HG03571 (cell line): ENCODE measurements around the gene AS3MT.
"Not testable (repeated sequence)": the region's sequence is repeated elsewhere in the genome, so short reads cannot be mapped to it uniquely, and the experiment has no call there.

Experiments used
- ATAC-seq: cut with Tn5 transposase; IDR thresholded peaks from one replicate; pipeline ENCODE4 v1.9.1; 2021; ENCODE audit not compliant: unreplicated experiment

Gene AS3MT

DNA sequence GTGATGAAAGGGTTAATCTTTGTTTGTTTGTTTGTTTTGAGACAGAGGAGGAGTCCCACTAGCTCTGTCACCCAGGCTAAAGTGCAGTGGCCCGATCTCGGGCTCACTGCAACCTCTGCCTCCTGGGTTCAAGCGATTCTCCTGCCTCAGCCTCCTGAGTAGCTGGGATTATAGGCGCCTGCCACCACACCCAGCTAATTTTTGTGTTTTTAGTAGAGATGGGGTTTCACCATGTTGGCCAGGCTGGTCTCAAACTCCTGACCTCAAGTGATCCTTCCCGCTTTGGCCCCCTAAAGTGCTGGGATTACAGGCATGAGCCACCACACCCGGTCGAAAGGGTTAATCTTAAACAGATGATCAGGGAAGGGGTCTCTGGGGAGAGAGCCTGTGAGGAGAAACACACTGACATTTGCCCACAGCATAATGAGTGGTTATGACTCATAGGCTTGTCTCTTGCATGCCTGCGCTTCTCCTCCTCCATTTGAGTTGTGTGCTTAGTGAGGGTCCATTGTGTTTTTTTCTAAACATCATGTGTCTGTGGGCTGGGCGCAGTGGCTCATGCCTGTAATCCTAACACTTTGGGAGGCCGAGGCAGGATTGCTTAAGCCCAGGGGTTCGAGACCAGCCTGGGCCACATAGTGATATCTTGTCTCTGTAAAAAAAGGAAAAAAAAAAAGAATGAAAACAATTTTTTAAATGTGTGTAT is 13.4 kb upstream of the AS3MT start:
- ATAC-seq, result not testable (repeated sequence)

DNA sequence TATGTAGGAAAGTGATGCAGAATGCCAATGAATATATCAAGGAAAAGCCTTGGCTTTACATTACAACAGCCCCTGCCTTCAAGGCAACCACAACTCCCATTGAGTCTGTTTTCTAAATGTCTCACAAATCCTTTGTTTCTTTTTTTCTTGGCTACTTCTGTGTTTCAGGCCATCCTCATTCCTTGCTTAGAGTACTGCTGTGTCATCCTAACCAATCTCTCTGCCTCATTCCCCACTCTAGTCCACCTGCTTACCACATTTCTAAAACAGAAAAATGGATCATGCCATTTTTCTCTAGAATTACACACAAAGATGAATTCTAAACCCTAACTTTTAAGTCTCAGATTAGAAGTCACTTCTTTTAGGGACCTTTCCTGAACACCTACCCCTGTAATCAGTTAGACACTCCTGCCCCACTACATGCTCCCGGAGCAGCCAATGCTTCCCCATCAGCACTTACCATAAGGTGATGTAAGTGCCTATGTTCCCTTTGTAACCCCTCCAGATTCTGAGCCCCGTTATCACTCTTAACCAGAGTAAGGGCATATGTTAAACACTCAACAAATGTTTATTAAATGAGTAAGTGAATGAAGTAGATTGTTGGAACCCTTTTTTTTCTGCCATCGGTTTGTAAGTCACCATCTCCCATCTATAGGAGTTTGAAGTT is 12.4 kb upstream of the AS3MT start:
- ATAC-seq, result no peak

- no peak for ATAC-seq
Observed at GRCh38 chr10:102859911-102860310, 9.4 kb upstream of the AS3MT start.

DNA sequence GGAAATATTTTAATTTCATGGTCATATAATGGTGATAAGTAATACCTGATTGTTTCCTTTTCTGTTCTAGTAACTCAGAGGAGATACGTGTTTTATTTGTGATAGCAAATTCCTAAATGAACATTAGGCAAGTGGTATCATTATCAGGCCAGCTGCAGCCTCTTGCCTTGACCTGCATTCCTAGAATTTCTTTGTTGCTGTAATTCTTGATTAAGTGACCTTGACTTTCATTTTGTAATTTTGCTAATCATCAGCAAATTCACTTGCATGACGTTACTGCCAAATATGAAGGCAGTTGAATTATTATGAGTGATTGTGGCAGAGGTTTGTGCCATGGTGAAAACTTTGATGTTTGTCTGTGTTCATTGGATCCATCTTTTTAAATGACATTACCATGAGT is 5.6 kb upstream of the AS3MT start:
- no peak for ATAC-seq

DNA sequence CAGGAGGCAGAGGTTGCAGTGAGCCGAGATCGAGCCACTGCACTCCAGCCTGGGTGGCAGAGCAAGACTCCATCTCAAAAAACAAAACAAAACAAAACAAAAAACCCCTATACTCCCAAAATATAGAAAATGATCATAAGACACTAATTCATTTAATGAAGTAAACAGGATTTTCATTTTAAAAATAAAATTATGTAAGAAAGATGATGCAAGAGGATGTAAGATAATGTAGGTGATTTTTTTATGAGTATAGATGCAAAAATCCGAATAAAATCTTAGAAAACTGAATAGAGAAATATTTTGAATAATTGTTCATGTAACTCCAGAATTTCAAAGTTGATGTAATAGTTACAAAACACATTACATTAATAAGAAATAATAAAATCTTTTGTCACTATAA is 3.6 kb upstream of the AS3MT start:
- no peak for ATAC-seq

DNA sequence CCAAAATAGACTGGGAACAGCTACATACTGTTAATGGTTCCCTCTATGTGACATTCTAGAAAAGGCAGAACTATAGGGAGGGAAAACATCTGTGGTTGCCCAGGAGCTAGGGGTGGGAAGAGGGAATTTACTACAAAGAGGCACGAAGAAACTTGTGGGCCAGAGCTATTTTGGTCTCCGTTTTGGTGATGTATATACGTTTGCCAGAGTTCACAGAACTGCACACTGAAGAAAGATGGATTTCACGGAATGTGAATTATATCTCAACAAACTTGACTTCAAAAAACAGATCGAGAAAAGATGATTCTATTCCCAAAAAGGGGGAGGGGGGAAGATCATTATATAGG is 386 bp upstream of the AS3MT start:
- no peak for ATAC-seq

DNA sequence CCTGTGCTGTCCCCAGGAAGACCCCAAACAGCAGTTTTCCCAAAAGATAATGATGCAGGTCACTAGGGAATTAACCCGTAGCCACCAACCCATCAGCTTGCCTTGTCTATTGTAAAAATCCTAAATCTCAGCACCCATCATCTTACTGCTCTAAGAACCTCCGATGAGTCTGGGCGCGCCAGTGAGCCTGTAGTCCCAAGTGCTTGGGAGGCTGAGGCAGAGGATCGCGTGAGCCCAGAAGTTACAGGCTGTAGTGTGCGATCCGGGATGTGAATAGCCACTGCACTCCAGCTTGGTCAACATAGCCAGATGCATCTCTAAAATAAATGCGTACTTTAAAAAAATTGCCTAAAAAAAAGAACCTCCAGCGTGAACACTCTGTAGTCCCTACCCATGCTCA is 951 bp downstream of the AS3MT start:
- ATAC-seq, result no peak

DNA sequence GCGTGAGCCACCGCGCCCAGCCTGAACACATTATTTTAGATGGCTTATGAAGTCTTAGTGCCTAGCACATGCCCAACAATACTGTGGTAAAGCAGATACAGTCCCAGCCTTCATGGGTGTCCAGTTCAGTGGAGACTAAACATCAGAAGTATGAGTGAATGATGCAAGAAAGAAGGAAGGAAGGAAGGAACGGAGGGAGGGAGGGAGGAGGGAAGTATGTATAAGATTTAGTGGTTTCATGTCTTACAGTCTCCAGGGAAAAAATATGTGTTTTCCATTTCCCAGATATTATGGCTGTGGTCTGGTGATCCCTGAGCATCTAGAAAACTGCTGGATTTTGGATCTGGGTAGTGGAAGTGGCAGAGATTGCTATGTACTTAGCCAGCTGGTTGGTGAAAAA is 2.9 kb downstream of the AS3MT start:
- no peak for ATAC-seq

DNA sequence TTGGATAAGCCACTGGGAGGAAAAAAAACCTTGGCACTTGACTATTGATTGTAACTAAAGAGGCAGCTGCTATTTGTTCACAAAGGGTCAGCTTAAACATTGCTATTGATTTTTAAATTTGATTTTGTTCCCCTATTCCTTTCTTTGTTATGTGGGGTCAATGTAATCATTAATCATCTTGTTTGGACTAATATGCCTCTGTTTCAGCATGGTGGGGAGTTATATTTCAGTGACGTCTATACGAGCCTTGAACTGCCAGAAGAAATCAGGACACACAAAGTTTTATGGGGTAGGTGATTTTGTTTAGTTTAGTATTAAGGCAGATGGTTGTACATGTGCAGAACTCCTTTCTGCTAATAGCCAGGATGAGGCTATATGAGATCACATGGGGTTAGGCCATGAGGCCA is 7.5 kb downstream of the AS3MT start:
- ATAC-seq, result no peak

DNA sequence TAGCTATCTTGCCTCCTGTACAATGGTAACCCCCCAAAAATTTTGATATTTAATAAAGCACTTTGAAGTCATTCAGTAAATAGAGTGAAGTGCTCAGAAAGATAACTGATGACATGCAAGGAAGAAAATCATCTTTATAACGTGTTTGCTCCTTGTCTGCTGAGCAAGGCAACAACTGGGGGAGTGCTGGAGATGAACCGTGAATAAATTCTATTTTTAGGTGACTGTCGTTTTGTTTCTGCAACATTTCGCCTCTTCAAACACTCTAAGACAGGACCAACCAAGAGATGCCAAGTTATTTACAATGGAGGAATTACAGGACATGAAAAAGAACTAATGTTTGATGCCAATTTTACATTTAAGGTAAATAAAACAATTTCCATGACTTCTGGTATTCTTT is 9.4 kb downstream of the AS3MT start:
- no peak for ATAC-seq

DNA sequence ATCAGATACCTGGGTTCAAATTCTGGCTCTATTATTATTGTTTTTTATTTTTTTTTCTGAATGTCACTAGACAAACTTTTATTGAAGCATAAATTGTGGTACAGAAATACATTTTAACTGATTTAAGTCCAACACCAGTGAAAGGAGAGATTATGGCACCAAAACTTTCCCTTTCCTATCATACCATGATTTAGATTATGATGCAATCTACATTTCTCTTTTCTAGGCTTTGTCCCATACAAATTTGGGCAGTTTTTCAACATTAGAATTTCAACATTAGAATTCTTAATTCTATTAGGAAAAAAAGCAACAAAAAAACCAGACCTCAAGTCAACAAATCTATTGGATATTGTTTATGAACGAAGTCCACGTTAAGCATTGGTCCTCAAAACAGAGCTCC is 11.0 kb downstream of the AS3MT start:
- ATAC-seq, result no peak

- ATAC-seq, result no peak
Observed at GRCh38 chr10:102888048-102888447, 18.8 kb downstream of the AS3MT start.

DNA sequence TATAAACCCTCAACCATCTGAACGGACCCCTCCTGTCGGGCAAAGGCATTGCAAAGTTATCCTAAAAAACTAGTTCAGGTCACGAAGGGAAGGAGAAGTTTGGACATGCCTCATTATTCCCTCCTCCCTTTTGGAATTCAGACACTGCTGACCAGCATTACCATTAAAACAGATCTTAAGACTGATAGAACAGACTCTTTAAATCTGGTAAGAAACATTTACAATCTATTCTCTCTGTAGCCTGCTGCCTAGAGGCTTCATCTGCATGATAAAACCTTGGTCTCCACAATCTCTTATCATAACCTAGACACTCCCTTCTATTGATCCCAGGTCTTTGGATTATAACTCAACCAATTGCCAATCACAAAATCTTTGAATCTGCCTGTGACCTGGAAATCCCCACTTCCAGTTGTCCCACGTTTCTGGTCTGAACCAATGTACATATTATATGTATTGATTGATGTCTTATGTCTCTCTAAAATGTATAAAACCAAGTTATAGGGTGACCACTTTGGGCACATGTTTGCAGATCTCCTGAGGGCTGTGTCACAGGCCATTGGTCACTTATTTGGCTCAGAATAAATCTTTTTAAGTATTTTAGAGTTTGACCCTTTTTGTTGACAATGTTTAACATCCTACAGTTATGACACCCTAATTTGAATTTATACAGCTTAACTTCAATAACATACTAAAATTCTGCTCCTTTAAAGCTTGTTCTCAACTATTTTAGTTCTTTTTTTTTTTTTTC is 25.4 kb downstream of the AS3MT start:
- no peak for ATAC-seq

DNA sequence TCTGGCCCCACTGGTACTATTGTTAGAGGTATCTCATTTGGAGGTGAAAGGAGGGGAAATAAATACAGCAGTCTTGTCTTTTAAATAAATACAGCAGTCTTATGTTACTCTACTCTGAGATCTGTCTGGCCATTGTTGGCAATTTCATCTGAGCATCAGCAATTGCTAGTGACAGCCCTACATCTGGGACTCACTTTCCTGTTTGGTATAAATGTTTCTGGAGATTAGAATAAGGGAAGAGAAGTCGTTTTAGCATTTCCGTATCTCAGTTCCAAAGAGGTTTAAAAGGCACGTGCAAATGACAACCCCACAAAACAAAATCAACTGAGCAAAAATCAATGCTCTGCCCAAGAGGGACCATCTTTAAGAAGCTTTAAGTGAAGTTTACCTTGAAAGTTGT is 30.7 kb downstream of the AS3MT start:
- no peak for ATAC-seq

- ATAC-seq, result no peak
Observed at GRCh38 chr10:102904346-102904745, 35.1 kb downstream of the AS3MT start.

DNA sequence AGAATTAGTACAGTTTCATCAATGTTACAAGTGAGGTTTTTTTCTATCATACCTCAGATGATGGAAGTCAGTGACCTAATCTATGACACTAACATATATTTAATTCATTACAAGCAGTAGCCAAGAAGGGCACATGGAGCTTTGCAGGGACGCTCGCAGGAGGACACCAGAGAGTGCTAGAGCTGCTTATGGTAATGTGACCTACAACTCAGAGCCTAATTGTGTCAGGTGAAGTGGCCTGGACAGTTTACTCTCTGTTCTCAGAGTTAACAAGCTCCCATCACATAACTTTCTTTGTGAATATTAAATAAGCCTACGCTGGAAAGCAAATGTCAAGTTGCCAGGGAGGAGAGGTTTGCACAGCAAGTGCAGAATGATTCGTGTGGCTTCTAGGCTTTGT is 37.2 kb downstream of the AS3MT start:
- no peak for ATAC-seq

- ATAC-seq, result no peak
Observed at GRCh38 chr10:102914781-102915180, 45.5 kb downstream of the AS3MT start.

GRCh38 chr10:102916173-102916572 is 46.9 kb downstream of the AS3MT start:
- no peak for ATAC-seq

GRCh38 chr10:102917314-102917961 is 48.2 kb downstream of the AS3MT start:
- ATAC-seq, result peak; percentile 40

DNA sequence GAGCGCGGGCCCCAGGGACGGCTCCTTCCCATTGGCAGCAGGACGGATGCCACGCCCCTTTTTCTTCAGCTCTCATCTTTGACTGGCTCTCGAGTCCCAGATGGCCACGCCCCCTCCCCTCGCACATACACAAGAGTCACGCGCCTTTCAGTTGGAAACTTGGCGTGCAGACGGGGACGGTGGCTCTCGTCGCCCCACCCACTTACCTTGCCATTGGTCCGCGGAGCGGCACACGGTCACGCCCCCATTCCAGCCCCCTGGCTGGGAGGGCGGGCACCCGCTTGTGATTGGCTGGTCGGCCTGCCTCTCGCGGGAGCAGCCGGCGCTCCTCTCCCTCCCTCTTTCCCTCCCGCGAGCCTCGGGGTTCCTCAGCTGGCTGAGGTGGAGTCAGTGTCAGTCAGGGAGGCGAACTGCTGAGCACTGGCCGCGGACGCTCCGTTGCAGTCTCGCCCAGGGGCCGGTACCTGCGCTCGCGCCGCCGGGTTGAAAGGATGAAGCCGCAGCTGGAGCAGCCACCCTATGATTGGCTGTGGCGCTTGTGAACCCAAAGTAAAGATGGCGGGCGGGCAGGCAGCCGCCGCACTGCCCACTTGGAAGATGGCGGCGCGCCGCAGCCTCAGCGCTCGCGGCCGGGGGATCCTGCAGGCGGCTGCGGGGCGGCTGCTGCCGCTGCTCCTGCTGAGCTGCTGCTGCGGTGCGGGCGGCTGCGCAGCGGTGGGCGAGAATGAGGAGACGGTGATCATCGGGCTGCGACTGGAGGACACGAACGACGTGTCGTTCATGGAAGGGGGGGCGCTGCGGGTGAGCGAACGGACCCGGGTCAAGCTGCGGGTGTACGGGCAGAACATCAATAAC is 48.9 kb downstream of the AS3MT start, which contains the start of gene CNNM2:
Gene CNNM2, plus strand, starts transcription at position 333 of the 855 bp plus-strand sequence. Its CDS starts 187 bp downstream, at position 520.
- peak; percentile 84 for ATAC-seq

DNA sequence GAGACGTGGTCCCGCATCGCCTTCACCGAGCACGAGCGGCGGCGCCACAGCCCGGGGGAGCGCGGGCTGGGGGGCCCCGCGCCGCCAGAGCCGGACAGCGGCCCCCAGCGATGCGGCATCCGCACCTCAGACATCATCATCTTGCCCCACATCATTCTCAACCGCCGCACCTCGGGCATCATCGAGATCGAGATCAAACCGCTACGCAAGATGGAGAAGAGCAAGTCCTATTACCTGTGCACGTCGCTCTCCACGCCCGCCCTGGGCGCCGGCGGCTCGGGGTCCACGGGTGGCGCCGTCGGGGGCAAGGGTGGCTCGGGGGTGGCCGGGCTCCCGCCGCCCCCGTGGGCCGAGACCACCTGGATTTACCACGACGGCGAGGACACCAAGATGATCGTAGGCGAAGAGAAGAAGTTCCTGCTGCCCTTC is 49.6 kb downstream of the AS3MT start:
- ATAC-seq, result peak; percentile 2
